Heart left ventricle (tissue), 13 donors: ENCODE data around the gene PTPRN2.

Experiments
- CTCF ChIP-seq, 12 donors: fragments of 200-600 bp; sonication (generic) in 4 of 12; IDR thresholded peaks; one replicate each; pipeline versions ENCODE4 v1.5.0 to v1.8.0; 2018 to 2022; ENCODE audit warnings: antibody characterized with exemption in 12 of 12, mild to moderate bottlenecking in 5 of 12
- POLR2A ChIP-seq, 2 donors: fragments of 450-650 bp; IDR thresholded peaks; one replicate each; pipeline ENCODE4 v1.6.1; 2017; ENCODE audit warnings: antibody characterized with exemption in 2 of 2, mild to moderate bottlenecking in 2 of 2, moderate library complexity in 2 of 2
- donor health status: ischemic (EF 13 %, LVEDD 7.1; RV severe dilation, severe dysfunction).
- donor health status: DM: no; HTN: yes; CAD: no.
- donor health status: DM: no; HTN: no; CAD: no.
- donor health status: ischemic (EF 25% LVEDD 6.9; RV normal size, moderate dysfunction).
- donor health status: ischemic (EF 25% LVEDD 5.7; RV mildly dilated, moderate dysfunction).
- donor health status: ischemic (EF 35%, LVEDD 5.7; RV mildly dilated, moderate dysfunction).
- donor health status: nonischemic (EF 11% LVEDD 7.7; RV severe dilation, severe dysfunction).
- donor health status: DM: yes; HTN: yes; CAD: no.
- donor health status: PGD.
- donor health status: ischemic (EF 29% LVEDD 5.4; RV normal size, mild dysfunction).
- donor health status: nonischemic (EF 23%, LVEDD 6.1; RV moderate dilation, normal function).

- no peak for TF ChIP-seq CTCF (IDR thresholded peaks at IDR 0.05)
- no peak for TF ChIP-seq POLR2A (IDR thresholded peaks at IDR 0.05)
Measured at GRCh38 chr7:157575777-157576176, 1011.8 kb downstream of the PTPRN2 start.
